ENCODE results near the gene CYP4B1. TPM values are rescaled to one million over a fixed set of nuclear protein-coding genes. Genes with fewer than 3 reads are reported as not detected.
"Not testable (repeated sequence)": the region's sequence is repeated elsewhere in the genome, so short reads cannot be mapped to it uniquely, and the experiment has no call there.

CYP4B1 gene
- total and polyA plus RNA-seq, 2 experiments from 2014 or later, result 0.25 to 0.67 TPM

DNA sequence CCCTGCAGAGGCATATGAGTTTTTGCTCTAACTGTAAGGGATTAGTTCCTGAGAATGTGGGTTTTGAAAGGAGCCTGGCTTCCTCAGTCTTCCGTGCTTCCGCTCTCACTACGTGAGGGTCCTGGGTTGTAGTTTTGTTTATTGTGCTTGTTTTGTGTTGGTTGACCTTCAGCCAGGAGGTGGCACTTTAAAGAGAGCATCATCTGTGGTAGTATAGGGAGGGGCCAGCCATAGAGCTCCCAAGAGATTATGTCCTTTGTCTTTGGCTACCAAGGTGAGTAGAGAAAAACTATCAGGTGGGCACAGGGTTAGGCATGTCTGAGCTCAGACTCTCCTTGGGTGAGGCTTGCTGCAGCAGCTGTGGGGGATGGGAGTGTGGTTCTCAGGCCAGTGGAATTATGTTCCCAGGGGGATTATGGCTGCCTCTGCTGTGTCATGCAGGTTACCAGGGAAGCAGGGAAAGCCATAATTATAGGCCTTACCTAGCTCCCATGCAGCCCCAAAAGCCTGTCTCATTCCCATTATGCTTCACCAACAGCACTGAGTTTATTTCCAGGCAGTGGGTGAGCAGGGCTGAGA lies 23.5 kb downstream of the CYP4B1 start:
- no peaks in the 10 kb centered on the region for H3K79me2 ChIP-seq
- no peaks in the 10 kb centered on the region for H3K9me2 ChIP-seq (replicated peaks; ENCODE audit: insufficient read depth)
- no peak for DNase-seq (ENCODE audit: low spot score)
- H2AFZ ChIP-seq, result no peak overlapping the region
- H3K9me3 ChIP-seq (ENCODE audit: low read depth), result no peaks in the 10 kb centered on the region
- no peaks in the 10 kb centered on the region for H3K4me1 ChIP-seq (ENCODE audit: insufficient read depth)
- H3K4me3 ChIP-seq, result no peak overlapping the region
- no peaks in the 10 kb centered on the region for H3K36me3 ChIP-seq (replicated peaks; ENCODE audit: insufficient read depth, low read depth)
- H4K20me1 ChIP-seq (ENCODE audit: insufficient read depth, poor library complexity, severe bottlenecking), result no peaks in the 10 kb centered on the region
- TF ChIP-seq, protein P1, sequence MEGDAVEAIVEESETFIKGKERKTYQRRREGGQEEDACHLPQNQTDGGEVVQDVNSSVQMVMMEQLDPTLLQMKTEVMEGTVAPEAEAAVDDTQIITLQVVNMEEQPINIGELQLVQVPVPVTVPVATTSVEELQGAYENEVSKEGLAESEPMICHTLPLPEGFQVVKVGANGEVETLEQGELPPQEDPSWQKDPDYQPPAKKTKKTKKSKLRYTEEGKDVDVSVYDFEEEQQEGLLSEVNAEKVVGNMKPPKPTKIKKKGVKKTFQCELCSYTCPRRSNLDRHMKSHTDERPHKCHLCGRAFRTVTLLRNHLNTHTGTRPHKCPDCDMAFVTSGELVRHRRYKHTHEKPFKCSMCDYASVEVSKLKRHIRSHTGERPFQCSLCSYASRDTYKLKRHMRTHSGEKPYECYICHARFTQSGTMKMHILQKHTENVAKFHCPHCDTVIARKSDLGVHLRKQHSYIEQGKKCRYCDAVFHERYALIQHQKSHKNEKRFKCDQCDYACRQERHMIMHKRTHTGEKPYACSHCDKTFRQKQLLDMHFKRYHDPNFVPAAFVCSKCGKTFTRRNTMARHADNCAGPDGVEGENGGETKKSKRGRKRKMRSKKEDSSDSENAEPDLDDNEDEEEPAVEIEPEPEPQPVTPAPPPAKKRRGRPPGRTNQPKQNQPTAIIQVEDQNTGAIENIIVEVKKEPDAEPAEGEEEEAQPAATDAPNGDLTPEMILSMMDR (IDR thresholded peaks at IDR 0.05; ENCODE audit: poor library complexity), result no peak
- TF ChIP-seq EZH2 (IDR thresholded peaks at IDR 0.05; ENCODE audit: borderline replicate concordance) (no peak), EZH2phosphoT487 (IDR thresholded peaks at IDR 0.05; ENCODE audit: low read depth, severe bottlenecking, unreplicated experiment) (no peak)
- no peak overlapping the region for H3K4me2 ChIP-seq
- WGBS (ENCODE audit: low lambda C conversion rate, missing lambda C conversion rate), result 85% methylated on average over 3 of the region's 3 CpGs
- no peaks in the 10 kb centered on the region for H3K27me3 ChIP-seq
- H3K27ac ChIP-seq, result no peak overlapping the region

DNA sequence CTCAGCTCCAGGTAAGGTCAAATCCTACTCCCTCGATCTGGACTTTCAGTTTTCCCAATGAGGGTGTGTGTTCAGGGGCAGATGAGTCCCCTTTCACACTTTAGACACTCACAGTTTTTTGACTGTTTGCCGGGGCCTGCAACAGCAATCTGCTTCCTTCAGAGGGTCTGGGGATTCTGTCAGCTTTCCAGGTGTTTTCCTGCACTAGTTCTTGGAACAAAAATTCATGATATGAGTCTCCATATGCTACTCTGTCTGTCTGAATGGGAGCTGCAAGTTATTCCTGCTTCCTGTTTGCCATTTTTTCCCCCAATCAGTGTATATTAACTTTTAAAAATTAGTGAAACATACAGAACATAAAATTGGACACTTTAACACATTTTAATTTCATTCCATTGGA lies 24.3 kb downstream of the CYP4B1 start:
- no peak for DNase-seq (ENCODE audit: low spot score)
- TF ChIP-seq EZH2 (IDR thresholded peaks at IDR 0.05; ENCODE audit: borderline replicate concordance) (no peak), EZH2phosphoT487 (IDR thresholded peaks at IDR 0.05; ENCODE audit: low read depth, severe bottlenecking, unreplicated experiment) (no peak)
- TF ChIP-seq, protein P1 (IDR thresholded peaks at IDR 0.05; ENCODE audit: poor library complexity), result no peak
- H4K20me1 ChIP-seq (ENCODE audit: insufficient read depth, poor library complexity, severe bottlenecking), result no peaks in the 10 kb centered on the region

DNA sequence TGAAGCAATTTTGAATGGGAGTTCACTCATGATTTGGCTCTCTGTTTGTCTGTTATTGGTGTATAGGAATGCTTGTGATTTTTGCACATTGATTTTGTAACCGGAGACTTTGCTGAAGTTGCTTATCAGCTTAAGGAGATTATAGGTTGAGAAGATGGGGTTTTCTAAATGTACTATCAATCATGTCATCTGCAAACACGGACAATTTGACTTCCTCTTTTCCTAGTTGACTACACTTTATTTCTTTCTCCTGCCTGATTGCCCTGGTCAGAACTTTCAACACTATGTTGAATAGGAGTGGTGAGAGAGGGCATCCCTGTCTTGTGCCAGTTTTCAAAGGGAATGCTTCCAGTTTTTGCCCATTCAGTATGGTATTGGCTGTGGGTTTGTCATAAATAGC lies 28.0 kb downstream of the CYP4B1 start:
- H3K4me2 ChIP-seq; H3K9me3 ChIP-seq (ENCODE audit: low read depth); H3K4me1 ChIP-seq (ENCODE audit: insufficient read depth); H3K27me3 ChIP-seq; H3K79me2 ChIP-seq; H3K9me2 ChIP-seq (replicated peaks; ENCODE audit: insufficient read depth); H3K4me3 ChIP-seq; DNase-seq (ENCODE audit: low spot score); H2AFZ ChIP-seq; H3K36me3 ChIP-seq (replicated peaks; ENCODE audit: insufficient read depth, low read depth); H4K20me1 ChIP-seq (ENCODE audit: insufficient read depth, poor library complexity, severe bottlenecking); H3K27ac ChIP-seq: not testable (repeated sequence)
- WGBS (ENCODE audit: low lambda C conversion rate, missing lambda C conversion rate), result 79% methylated on average over 2 of the region's 2 CpGs

More for the DNA sequence above, 24.3 kb downstream of the CYP4B1 start:
- Histone ChIP-seq H3K4me2 (no peak overlapping the region), H3K36me3 (replicated peaks; ENCODE audit: insufficient read depth, low read depth) (no peaks in the 10 kb centered on the region), H3K79me2 (no peaks in the 10 kb centered on the region), H3K27me3 (no peaks in the 10 kb centered on the region), H3K4me1 (ENCODE audit: insufficient read depth) (no peaks in the 10 kb centered on the region), H3K27ac (no peak overlapping the region), H2AFZ (no peak overlapping the region), H3K9me2 (replicated peaks; ENCODE audit: insufficient read depth) (no peaks in the 10 kb centered on the region), H3K9me3 (ENCODE audit: low read depth) (no peaks in the 10 kb centered on the region), H3K4me3 (no peak overlapping the region)
- WGBS (ENCODE audit: low lambda C conversion rate, missing lambda C conversion rate), result 90% methylated on average over 2 of the region's 2 CpGs

DNA sequence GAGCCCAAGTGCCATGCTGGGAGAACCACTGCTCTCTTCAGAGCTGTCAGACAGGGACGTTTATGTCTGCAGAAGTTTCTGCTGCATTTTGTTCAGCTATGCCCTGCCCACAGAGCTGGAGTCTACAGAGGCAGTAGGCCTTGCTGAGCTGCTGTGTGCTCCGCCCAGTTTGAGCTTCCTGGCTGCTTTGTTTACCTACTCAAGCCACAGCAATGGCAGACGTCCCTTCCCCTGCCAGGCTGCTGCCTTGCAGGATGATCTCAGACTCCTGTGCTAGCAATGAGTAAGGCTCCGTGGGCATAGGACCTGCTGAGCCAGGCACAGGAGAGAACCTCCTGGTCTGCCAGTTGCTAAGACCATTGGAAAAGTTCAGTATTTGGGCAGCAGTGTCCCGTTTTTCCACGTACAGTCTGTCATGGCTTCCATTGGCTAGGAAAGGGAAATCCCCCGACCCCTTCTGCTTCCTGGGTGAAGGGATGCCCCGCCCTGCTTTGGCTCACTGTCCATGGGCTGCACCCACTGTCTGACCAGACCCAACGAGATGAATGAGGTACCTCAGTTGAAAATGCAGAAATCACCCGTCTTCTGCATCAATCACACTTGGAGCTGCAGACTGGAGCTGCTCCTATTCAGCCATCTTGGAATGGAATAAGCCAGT lies 31.9 kb downstream of the CYP4B1 start:
- H2AFZ ChIP-seq, result no peak overlapping the region
- H3K27me3 ChIP-seq, result no peaks in the 10 kb centered on the region
- no peaks in the 10 kb centered on the region for H3K9me3 ChIP-seq (ENCODE audit: low read depth)
- H3K36me3 ChIP-seq (replicated peaks; ENCODE audit: insufficient read depth, low read depth), result no peaks in the 10 kb centered on the region
- H3K9me2 ChIP-seq (replicated peaks; ENCODE audit: insufficient read depth), result no peaks in the 10 kb centered on the region
- TF ChIP-seq, protein P1 (IDR thresholded peaks at IDR 0.05; ENCODE audit: poor library complexity), result no peak
- TF ChIP-seq EZH2phosphoT487 (IDR thresholded peaks at IDR 0.05; ENCODE audit: low read depth, severe bottlenecking, unreplicated experiment) (no peak), EZH2 (IDR thresholded peaks at IDR 0.05; ENCODE audit: borderline replicate concordance) (no peak)
- no peaks in the 10 kb centered on the region for H3K79me2 ChIP-seq
- H3K4me3 ChIP-seq, result no peak overlapping the region
- H4K20me1 ChIP-seq (ENCODE audit: insufficient read depth, poor library complexity, severe bottlenecking), result no peaks in the 10 kb centered on the region
- H3K27ac ChIP-seq, result no peak overlapping the region
- no peak for DNase-seq (ENCODE audit: low spot score)
- 78% methylated on average over 10 of the region's 10 CpGs for WGBS (ENCODE audit: low lambda C conversion rate, missing lambda C conversion rate)
- no peaks in the 10 kb centered on the region for H3K4me1 ChIP-seq (ENCODE audit: insufficient read depth)
- H3K4me2 ChIP-seq, result no peak overlapping the region

DNA sequence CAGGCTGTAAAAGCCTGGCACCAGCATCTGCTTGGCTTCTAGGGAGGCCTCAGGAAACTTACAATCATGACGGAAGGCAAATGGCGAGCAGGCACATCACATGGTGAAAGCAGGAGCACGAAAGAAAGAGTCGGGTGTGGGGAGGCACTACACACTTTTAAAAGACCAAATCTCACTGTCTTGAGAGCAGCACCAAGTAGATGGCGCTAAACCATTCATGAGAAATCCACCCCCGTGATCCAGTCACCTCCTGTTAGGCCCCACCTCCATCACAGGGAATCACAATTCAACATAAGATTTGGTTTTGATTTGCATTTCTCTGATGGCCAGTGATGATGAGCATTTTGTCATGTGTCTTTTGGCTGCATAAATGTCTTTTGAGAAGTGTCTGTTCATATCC lies 36.6 kb downstream of the CYP4B1 start:
- H4K20me1 ChIP-seq (ENCODE audit: insufficient read depth, poor library complexity, severe bottlenecking); H3K4me1 ChIP-seq (ENCODE audit: insufficient read depth); H3K9me3 ChIP-seq (ENCODE audit: low read depth); H3K27me3 ChIP-seq; H3K9me2 ChIP-seq (replicated peaks; ENCODE audit: insufficient read depth); DNase-seq (ENCODE audit: low spot score); H3K27ac ChIP-seq; H2AFZ ChIP-seq; H3K36me3 ChIP-seq (replicated peaks; ENCODE audit: insufficient read depth, low read depth); H3K79me2 ChIP-seq; H3K4me3 ChIP-seq; H3K4me2 ChIP-seq: not testable (repeated sequence)
- 79% methylated on average over 6 of the region's 6 CpGs for WGBS (ENCODE audit: low lambda C conversion rate, missing lambda C conversion rate)

DNA sequence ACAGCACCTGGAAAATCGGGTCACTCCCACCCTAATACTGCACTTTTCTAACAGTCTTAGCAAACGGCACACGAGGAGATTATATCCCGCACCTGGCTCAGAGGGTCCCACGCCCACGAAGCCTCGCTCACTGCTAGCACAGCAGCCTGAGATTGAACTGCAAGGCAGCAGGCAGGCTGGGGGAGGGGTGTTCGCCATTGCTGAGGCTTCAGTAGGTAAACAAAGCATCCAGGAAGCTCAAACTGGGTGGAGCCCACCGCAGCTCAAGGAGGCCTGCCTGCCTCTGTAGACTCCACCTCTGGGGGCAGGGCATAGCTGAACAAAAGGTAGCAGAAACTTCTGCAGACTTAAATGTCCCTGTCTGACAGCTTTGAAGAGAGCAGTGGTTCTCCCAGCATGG lies 47.5 kb downstream of the CYP4B1 start:
- H3K9me2 ChIP-seq (replicated peaks; ENCODE audit: insufficient read depth); H4K20me1 ChIP-seq (ENCODE audit: insufficient read depth, poor library complexity, severe bottlenecking); H3K4me1 ChIP-seq (ENCODE audit: insufficient read depth); H3K4me3 ChIP-seq; DNase-seq (ENCODE audit: low spot score); H3K36me3 ChIP-seq (replicated peaks; ENCODE audit: insufficient read depth, low read depth); H3K27ac ChIP-seq; H3K4me2 ChIP-seq; H2AFZ ChIP-seq; H3K9me3 ChIP-seq (ENCODE audit: low read depth); H3K27me3 ChIP-seq; H3K79me2 ChIP-seq: not testable (repeated sequence)
- 89% methylated on average over 9 of the region's 9 CpGs for WGBS (ENCODE audit: low lambda C conversion rate, missing lambda C conversion rate)

Measured in hepatocyte (in vitro differentiated cells).